Smooth muscle cell (in vitro differentiated cells): ENCODE measurements around the gene SUFU. TPM values are rescaled to one million over a fixed set of nuclear protein-coding genes. Genes with fewer than 3 reads are reported as not detected.

ENCODE experiments used
- DNase-seq: peaks from one replicate; lab custom pipeline; 2025; ENCODE audit not compliant: unreplicated experiment; lab: John Stamatoyannopoulos, UW
- H2AFZ ChIP-seq: fragments of 200-600 bp; sonication (generic); 2 replicates; pipeline ENCODE4 v1.6.0; 2016; ENCODE audit warnings: antibody characterized with exemption, low read depth, mild to moderate bottlenecking
- H3F3A ChIP-seq: fragments of 200-600 bp; sonication (generic); 2 replicates; pipeline ENCODE4 v1.6.0; 2017; ENCODE audit warnings: antibody characterized with exemption, low read depth
- H3K27ac ChIP-seq: fragments of 200-600 bp; sonication (generic); 2 replicates; pipeline ENCODE4 v1.5.1; 2016; ENCODE audit warnings: low read depth, mild to moderate bottlenecking
- H3K27me3 ChIP-seq: fragments of 200-600 bp; sonication (generic); 2 replicates; pipeline ENCODE4 v1.6.1; 2016; ENCODE audit warnings: low read depth, mild to moderate bottlenecking
- H3K36me3 ChIP-seq: fragments of 200-600 bp; sonication (generic); 2 replicates; pipeline ENCODE4 v1.5.1; 2016; ENCODE audit warnings: low read depth
- H3K4me1 ChIP-seq: fragments of 200-600 bp; sonication (generic); 2 replicates; pipeline ENCODE4 v1.5.1; 2016; ENCODE audit warnings: low read depth
- H3K4me2 ChIP-seq: fragments of 200-600 bp; sonication (generic); 2 replicates; pipeline ENCODE4 v1.6.0; 2016; ENCODE audit warnings: mild to moderate bottlenecking
- H3K4me3 ChIP-seq: fragments of 200-600 bp; sonication (generic); 2 replicates; pipeline ENCODE4 v1.5.1; 2016; ENCODE audit warnings: mild to moderate bottlenecking
- H3K79me2 ChIP-seq: fragments of 200-600 bp; sonication (generic); 2 replicates; pipeline ENCODE4 v1.6.0; 2016; ENCODE audit warnings: low read depth, mild to moderate bottlenecking
- H3K9ac ChIP-seq: fragments of 200-600 bp; sonication (generic); 2 replicates; pipeline ENCODE4 v1.6.0; 2016; ENCODE audit warnings: low read depth
- H3K9me3 ChIP-seq: fragments of 200-600 bp; sonication (generic); replicated peaks from 2 replicates; pipeline ENCODE4 v1.5.1; 2016; ENCODE audit warnings: low read depth
- H4K20me1 ChIP-seq: fragments of 200-600 bp; sonication (generic); 2 replicates; pipeline ENCODE4 v1.6.0; 2016; ENCODE audit warnings: low read depth
- CTCF ChIP-seq: fragments of 200-600 bp; sonication (generic); IDR thresholded peaks from 2 replicates; pipeline ENCODE4 v1.5.1; 2017; ENCODE audit warnings: borderline replicate concordance, mild to moderate bottlenecking, antibody characterized with exemption; ENCODE audit not compliant: insufficient read depth, poor library complexity, severe bottlenecking
- WGBS: methylation state at CpG from one replicate; pipeline ENCODE4 v1.1.7; 2016; ENCODE audit warnings: low lambda C conversion rate; 5-methylcytosine and 5-hydroxymethylcytosine counted together
- polyA plus RNA-seq: library from polyadenylated mRNA; unstranded; fragments of >200 nt; fragmentation: Nextera tagmentation; extraction: Ambion mirVana; gene quantifications from 2 replicates; pipeline ENCODE4 v1.2.1, GENCODE V29; 2016
- total RNA-seq: library from RNA; depleted of rRNA; stranded (reverse); fragments of >200 nt; gene quantifications from 2 replicates; pipeline ENCODE4 v1.2.3, GENCODE V29; 2014

SUFU gene
- total and polyA plus RNA-seq, 2 experiments from 2014 or later, result 8.5 to 17.2 TPM

- WGBS, result 88% methylated on average over 5 of the region's 5 CpGs
- TF ChIP-seq CTCF, result no peak
- H3K36me3 ChIP-seq, result no peaks in the 10 kb centered on the region
- H3K79me2 ChIP-seq, result peaks cover 10% of the 10 kb centered on the region
- H3K9ac ChIP-seq, result no peak overlapping the region
- H3F3A ChIP-seq, result peaks cover 9% of the 10 kb centered on the region
- H3K4me2 ChIP-seq, result no peak overlapping the region
- no peaks in the 10 kb centered on the region for H3K9me3 ChIP-seq
- peaks cover 11% of the 10 kb centered on the region for H3K4me1 ChIP-seq
- peaks cover 47% of the 10 kb centered on the region for H4K20me1 ChIP-seq
- H3K27me3 ChIP-seq, result no peaks in the 10 kb centered on the region
- no peak overlapping the region for H2AFZ ChIP-seq
- no peak for DNase-seq
- no peak overlapping the region for H3K4me3 ChIP-seq
- no peak overlapping the region for H3K27ac ChIP-seq
Observed at GRCh38 chr10:102658802-102659201, 155.0 kb downstream of the SUFU start.

- H3K36me3 ChIP-seq, result no peaks in the 10 kb centered on the region
- H3K27ac ChIP-seq, result peak overlapping the region; percentile 42
- H3K4me1 ChIP-seq, result peaks cover 11% of the 10 kb centered on the region
- H3K4me2 ChIP-seq, result peak overlapping the region; percentile 56
- no peaks in the 10 kb centered on the region for H3K27me3 ChIP-seq
- peaks cover 24% of the 10 kb centered on the region for H4K20me1 ChIP-seq
- no peaks in the 10 kb centered on the region for H3K9me3 ChIP-seq
- H2AFZ ChIP-seq, result no peak overlapping the region
- H3F3A ChIP-seq, result peaks cover 5% of the 10 kb centered on the region
- no peak for DNase-seq
- TF ChIP-seq CTCF, result no peak
- 18% methylated on average over 21 of the region's 22 CpGs for WGBS
- H3K4me3 ChIP-seq, result no peak overlapping the region
- no peak overlapping the region for H3K9ac ChIP-seq
- H3K79me2 ChIP-seq, result no peaks in the 10 kb centered on the region
Observed at GRCh38 chr10:102660888-102661657, 157.3 kb downstream of the SUFU start.

GRCh38 chr10:102661658-102662028 lies 157.9 kb downstream of the SUFU start:
- Histone ChIP-seq H3K27me3 (no peaks in the 10 kb centered on the region), H3K4me2 (peak overlapping the region; percentile 56), H2AFZ (no peak overlapping the region), H3K9ac (no peak overlapping the region), H3K79me2 (no peaks in the 10 kb centered on the region), H3K36me3 (no peaks in the 10 kb centered on the region), H3F3A (peaks cover 5% of the 10 kb centered on the region), H3K4me3 (no peak overlapping the region), H3K9me3 (no peaks in the 10 kb centered on the region), H3K4me1 (peaks cover 11% of the 10 kb centered on the region), H3K27ac (peak overlapping the region; percentile 10), H4K20me1 (peaks cover 19% of the 10 kb centered on the region)
- no peak for TF ChIP-seq CTCF
- 64% methylated on average over 6 of the region's 6 CpGs for WGBS
- no peak for DNase-seq
